Erythroblast (primary cell): ENCODE measurements around the gene IL1RAPL2.

ENCODE experiments used
- GATA1 ChIP-seq: IDR thresholded peaks from 2 replicates; pipeline ENCODE4 v1.6.1; 2011; ENCODE audit warnings: low read depth, mild to moderate bottlenecking, control low read depth, low read length, moderate library complexity
- POLR2A ChIP-seq: IDR thresholded peaks from 2 replicates; pipeline ENCODE4 v1.6.1; 2011; ENCODE audit warnings: mild to moderate bottlenecking, low read length

DNA sequence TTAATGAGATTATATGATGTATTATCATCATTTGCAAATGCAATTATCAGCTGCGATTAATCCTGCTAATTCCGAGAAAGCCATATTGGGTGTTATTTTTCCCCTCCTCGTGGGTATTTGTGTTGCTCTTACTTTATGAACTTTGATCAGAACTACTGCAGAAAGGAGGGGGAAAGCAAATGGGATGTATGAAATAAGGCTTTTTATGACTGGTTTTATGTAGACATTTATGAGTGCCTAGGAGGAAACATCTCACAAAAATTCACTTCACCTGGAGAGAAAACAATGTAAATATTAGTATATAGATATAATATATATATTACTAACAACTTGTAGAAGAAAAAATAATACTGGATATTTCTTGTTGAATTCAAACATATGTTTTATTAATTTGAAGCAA, 440.1 kb downstream of the IL1RAPL2 start:
- TF ChIP-seq POLR2A: no peak
- TF ChIP-seq GATA1: no peak
